ENCODE results near the gene CPNE6. TPM values are rescaled to one million over a fixed set of nuclear protein-coding genes. Genes with fewer than 3 reads are reported as not detected.
A peak's percentile ranks its signal among the peaks of the same experiment; 100 is the strongest.

The CPNE6 gene
- total and polyA plus RNA-seq, 2 of the 13 experiments (the other 11 are each of a cell fraction or from before 2014, with no cell fraction given), result not detected

DNA sequence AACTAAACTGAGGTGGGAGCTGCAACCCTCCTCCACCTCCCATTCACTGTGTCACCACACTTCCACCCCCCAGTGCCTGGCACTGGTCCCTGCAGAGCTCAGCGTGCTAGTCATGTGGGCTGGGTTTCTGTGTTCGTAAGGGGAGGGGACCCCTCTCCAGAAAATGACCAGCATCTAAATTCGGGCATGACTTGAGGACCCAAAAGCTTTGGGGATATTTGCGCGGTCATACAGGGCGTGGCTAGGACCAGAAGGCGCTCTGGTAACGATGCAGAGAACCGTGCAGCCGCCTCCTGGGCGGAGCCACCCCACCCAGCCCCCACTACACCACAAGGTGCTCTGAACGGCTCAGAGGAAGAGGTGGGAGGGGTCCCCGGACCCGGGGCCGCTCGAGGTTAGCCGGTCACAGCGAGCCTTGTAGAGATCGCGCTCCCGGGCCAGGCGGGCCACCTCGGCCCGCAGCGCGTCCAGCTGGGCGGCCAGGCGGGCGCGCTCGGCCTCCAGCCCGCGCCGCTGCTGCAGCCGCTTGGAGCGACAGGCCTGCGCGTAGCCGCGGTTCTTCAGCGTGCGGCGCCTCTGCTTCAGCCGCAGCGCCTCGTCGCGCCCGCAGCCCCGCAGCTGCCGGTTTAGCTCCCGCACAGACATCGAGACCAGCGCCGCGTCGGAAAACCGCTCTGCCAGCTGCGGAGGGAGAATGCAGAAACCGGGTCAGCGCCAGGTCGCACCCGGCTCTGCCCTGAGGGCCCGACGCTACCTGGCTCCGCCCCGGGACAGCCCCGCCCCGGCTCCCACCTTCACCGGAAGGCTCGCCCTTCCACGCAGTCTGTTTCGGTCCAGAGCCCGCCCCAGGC is 9.8 kb downstream of the CPNE6 start (continued):
- TF ChIP-seq, protein P1, sequence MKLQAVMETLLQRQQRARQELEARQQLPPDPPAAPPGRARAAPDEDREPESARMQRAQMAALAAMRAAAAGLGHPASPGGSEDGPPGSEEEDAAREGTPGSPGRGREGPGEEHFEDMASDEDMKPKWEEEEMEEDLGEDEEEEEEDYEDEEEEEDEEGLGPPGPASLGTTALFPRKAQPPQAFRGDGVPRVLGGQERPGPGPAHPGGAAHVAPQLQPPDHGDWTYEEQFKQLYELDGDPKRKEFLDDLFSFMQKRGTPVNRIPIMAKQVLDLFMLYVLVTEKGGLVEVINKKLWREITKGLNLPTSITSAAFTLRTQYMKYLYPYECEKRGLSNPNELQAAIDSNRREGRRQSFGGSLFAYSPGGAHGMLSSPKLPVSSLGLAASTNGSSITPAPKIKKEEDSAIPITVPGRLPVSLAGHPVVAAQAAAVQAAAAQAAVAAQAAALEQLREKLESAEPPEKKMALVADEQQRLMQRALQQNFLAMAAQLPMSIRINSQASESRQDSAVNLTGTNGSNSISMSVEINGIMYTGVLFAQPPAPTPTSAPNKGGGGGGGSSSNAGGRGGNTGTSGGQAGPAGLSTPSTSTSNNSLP (IDR thresholded peaks at IDR 0.05; ENCODE audit: low read depth, low read length), result no peak

DNA sequence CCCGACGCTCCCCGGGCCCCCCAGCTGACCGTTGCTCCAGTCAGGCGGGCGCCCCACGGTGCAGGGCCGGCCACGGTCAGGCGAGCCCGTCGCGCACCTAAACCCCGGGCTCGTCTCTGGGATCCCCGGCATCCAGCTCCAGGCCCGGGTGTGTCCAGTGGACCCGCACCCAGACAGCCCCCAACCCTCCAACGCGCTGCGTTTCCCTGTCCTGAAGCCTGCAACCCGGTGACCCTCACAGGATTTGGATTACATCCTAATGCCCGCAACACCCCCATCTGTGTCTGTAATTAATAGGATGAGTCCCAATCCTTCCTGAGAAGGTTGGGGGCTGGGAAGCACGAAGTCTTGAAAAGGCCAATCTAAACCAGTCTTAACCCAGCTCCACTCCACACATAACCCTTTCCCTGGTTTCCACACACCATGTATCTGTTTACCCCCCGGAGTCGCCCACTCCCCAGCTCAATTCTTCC is 10.4 kb downstream of the CPNE6 start:
- in situ Hi-C loops (cut with HindIII; ENCODE audit: extremely low pct_ligation_motif_present, low pct_unique_long_range_greater_than_20kb) (no loop called here), intact Hi-C loops (cut with micrococcal nuclease; ENCODE audit: unreplicated experiment) (no loop called here)
- Histone ChIP-seq H3K36me3 (replicated peaks in 1 of 2; ENCODE audit: control insufficient read depth in 1 of 2, insufficient read depth in 2 of 2, low read length in 2 of 2) (no peaks in the 10 kb centered on the region), H3K4me3 (replicated peaks in 1 of 3; ENCODE audit: insufficient read depth in 1 of 3, low read depth in 2 of 3, low read length in 3 of 3) (peak overlapping the region; percentile 53 to 77 (median 73); a peak in 5 of 6 replicates), H3K27ac (ENCODE audit: extremely low read length, insufficient read depth, low read length) (no peak overlapping the region), H3K4me1 (ENCODE audit: insufficient read depth, low read length) (peaks cover 23% of the 10 kb centered on the region), H3K79me2 (ENCODE audit: insufficient read depth, low read length) (no peaks in the 10 kb centered on the region), H3K4me2 (ENCODE audit: low read depth, low read length) (peak overlapping the region; percentile 87), H3K9ac (ENCODE audit: insufficient read depth, low read depth, low read length) (no peak overlapping the region), H3K27me3 (ENCODE audit: control insufficient read depth in 1 of 2, insufficient read depth in 2 of 2, low read length in 2 of 2) (peaks cover 19 to 75% of the 10 kb centered on the region in 2 experiments), H3K9me3 (ENCODE audit: low read length) (no peaks in the 10 kb centered on the region), H2AFZ (ENCODE audit: low read length) (no peak overlapping the region), H4K20me1 (ENCODE audit: insufficient read depth, low read length) (no peaks in the 10 kb centered on the region)
- WGBS (ENCODE audit: low lambda C conversion rate), result 13% methylated on average over 17 of the region's 26 CpGs
- no TSS peak for BruUV-seq (replicated peaks)
- ATAC-seq (no peak; the same call in 2 of the 3 replicates), DNase-seq (ENCODE audit: low spot score) (no peak), FAIRE-seq (no peak)
- POLR2A ChIA-PET, result interaction anchor here (0.8 to 4.9 kb wide), 24 partner anchors 9 to 775 kb away, joined by 3 to 131 read pairs (median 6); partner anchors contain the start of genes BCL2L2, CARMIL3, CHMP4A and DCAF11
- CTCF ChIA-PET (ENCODE audit: low intra/inter-chr PET ratio, low total read pairs), result interaction anchor here (1.3 kb wide), 1 partner anchor 9 kb away, joined by 3 read pairs; no protein-coding TSS in a partner anchor
- TF ChIP-seq SALL1 (CRISPR knock-in tag; IDR thresholded peaks at IDR 0.05) (no peak), IRF2 (CRISPR knock-in tag; IDR thresholded peaks at IDR 0.05) (no peak), RXRA (CRISPR knock-in tag; IDR thresholded peaks at IDR 0.05) (0 out of 2 replicates have a peak, but pooled peaks have one; percentile 6), ZNF891 (CRISPR knock-in tag; IDR thresholded peaks at IDR 0.05) (peak; percentile 4; the same call in 1 of the 2 replicates), ZNF235 (CRISPR knock-in tag; IDR thresholded peaks at IDR 0.05; ENCODE audit: borderline replicate concordance) (0 out of 2 replicates have a peak, but pooled peaks have one; percentile 1), ZNF326 (CRISPR knock-in tag; IDR thresholded peaks at IDR 0.05; ENCODE audit: borderline replicate concordance) (no peak), ESRRA (CRISPR knock-in tag; IDR thresholded peaks at IDR 0.05; ENCODE audit: low read depth) (no peak), ZSCAN31 (CRISPR knock-in tag; IDR thresholded peaks at IDR 0.05; ENCODE audit: low read depth) (no peak), NPAS2 (CRISPR knock-in tag; IDR thresholded peaks at IDR 0.05; ENCODE audit: borderline replicate concordance) (no peak), ERF (CRISPR knock-in tag; IDR thresholded peaks at IDR 0.05) (no peak)
- TF ChIP-seq, protein P2, sequence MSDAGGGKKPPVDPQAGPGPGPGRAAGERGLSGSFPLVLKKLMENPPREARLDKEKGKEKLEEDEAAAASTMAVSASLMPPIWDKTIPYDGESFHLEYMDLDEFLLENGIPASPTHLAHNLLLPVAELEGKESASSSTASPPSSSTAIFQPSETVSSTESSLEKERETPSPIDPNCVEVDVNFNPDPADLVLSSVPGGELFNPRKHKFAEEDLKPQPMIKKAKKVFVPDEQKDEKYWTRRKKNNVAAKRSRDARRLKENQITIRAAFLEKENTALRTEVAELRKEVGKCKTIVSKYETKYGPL (CRISPR knock-in tag; IDR thresholded peaks at IDR 0.05), result no peak; the same call in 1 of the 2 replicates
- TF ChIP-seq, protein P3, sequence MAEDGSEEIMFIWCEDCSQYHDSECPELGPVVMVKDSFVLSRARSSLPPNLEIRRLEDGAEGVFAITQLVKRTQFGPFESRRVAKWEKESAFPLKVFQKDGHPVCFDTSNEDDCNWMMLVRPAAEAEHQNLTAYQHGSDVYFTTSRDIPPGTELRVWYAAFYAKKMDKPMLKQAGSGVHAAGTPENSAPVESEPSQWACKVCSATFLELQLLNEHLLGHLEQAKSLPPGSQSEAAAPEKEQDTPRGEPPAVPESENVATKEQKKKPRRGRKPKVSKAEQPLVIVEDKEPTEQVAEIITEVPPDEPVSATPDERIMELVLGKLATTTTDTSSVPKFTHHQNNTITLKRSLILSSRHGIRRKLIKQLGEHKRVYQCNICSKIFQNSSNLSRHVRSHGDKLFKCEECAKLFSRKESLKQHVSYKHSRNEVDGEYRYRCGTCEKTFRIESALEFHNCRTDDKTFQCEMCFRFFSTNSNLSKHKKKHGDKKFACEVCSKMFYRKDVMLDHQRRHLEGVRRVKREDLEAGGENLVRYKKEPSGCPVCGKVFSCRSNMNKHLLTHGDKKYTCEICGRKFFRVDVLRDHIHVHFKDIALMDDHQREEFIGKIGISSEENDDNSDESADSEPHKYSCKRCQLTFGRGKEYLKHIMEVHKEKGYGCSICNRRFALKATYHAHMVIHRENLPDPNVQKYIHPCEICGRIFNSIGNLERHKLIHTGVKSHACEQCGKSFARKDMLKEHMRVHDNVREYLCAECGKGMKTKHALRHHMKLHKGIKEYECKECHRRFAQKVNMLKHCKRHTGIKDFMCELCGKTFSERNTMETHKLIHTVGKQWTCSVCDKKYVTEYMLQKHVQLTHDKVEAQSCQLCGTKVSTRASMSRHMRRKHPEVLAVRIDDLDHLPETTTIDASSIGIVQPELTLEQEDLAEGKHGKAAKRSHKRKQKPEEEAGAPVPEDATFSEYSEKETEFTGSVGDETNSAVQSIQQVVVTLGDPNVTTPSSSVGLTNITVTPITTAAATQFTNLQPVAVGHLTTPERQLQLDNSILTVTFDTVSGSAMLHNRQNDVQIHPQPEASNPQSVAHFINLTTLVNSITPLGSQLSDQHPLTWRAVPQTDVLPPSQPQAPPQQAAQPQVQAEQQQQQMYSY (CRISPR knock-in tag; IDR thresholded peaks at IDR 0.05), result no peak
- TF ChIP-seq, protein P4, sequence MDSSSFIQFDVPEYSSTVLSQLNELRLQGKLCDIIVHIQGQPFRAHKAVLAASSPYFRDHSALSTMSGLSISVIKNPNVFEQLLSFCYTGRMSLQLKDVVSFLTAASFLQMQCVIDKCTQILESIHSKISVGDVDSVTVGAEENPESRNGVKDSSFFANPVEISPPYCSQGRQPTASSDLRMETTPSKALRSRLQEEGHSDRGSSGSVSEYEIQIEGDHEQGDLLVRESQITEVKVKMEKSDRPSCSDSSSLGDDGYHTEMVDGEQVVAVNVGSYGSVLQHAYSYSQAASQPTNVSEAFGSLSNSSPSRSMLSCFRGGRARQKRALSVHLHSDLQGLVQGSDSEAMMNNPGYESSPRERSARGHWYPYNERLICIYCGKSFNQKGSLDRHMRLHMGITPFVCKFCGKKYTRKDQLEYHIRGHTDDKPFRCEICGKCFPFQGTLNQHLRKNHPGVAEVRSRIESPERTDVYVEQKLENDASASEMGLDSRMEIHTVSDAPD (CRISPR knock-in tag; IDR thresholded peaks at IDR 0.05), result no peak

Data from HepG2 (cell line).